Measurements from ENCODE around the gene LYPD5.

The LYPD5 gene

DNA sequence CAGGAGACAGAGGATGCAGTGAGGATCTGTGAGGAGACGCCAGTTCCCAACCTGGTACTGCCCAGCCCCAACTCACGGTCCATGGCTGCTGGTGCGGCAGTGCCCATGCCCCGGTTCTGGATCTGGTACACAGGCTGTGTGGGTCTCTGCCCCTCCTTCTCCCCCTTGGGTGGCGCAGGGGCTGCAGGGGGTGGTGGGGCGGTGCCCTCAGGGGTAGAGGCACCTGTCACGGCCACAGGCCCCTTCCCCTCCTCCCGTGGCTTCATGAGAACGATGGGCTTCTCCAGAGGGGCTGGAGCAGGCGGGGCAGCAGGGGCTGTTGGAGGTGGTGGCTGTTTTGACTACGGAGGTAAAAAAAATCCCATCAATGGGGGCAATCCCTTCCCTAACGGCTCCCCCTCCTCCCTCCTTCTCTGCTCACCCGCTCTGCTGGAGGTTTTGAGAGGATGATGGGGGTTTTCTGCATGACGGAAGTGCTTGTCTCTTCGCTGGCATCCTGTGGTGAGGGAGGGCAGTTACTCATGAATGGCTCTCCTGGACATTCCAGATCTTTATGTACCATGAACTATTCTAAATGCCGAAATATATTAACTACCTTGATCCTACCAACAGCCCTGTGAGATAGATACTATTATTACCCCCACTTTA, 54.6 kb downstream of the LYPD5 start:
- Mint-ChIP-seq H3K4me3 (no peak overlapping the region), H3K36me3 (ENCODE audit: low read depth) (peaks cover 69% of the 10 kb centered on the region), H3K9me3 (no peaks in the 10 kb centered on the region), H3K27ac (no peak overlapping the region), H3K4me1 (peaks cover under 1% of the 10 kb centered on the region), H3K27me3 (ENCODE audit: low read depth) (no peaks in the 10 kb centered on the region)
- TF ChIP-seq, protein P1, sequence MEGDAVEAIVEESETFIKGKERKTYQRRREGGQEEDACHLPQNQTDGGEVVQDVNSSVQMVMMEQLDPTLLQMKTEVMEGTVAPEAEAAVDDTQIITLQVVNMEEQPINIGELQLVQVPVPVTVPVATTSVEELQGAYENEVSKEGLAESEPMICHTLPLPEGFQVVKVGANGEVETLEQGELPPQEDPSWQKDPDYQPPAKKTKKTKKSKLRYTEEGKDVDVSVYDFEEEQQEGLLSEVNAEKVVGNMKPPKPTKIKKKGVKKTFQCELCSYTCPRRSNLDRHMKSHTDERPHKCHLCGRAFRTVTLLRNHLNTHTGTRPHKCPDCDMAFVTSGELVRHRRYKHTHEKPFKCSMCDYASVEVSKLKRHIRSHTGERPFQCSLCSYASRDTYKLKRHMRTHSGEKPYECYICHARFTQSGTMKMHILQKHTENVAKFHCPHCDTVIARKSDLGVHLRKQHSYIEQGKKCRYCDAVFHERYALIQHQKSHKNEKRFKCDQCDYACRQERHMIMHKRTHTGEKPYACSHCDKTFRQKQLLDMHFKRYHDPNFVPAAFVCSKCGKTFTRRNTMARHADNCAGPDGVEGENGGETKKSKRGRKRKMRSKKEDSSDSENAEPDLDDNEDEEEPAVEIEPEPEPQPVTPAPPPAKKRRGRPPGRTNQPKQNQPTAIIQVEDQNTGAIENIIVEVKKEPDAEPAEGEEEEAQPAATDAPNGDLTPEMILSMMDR (IDR thresholded peaks at IDR 0.05; ENCODE audit: unreplicated experiment in 3 of 3), result no peak
